Measurements from ENCODE around the gene DNAH8.

DNAH8 gene

DNA sequence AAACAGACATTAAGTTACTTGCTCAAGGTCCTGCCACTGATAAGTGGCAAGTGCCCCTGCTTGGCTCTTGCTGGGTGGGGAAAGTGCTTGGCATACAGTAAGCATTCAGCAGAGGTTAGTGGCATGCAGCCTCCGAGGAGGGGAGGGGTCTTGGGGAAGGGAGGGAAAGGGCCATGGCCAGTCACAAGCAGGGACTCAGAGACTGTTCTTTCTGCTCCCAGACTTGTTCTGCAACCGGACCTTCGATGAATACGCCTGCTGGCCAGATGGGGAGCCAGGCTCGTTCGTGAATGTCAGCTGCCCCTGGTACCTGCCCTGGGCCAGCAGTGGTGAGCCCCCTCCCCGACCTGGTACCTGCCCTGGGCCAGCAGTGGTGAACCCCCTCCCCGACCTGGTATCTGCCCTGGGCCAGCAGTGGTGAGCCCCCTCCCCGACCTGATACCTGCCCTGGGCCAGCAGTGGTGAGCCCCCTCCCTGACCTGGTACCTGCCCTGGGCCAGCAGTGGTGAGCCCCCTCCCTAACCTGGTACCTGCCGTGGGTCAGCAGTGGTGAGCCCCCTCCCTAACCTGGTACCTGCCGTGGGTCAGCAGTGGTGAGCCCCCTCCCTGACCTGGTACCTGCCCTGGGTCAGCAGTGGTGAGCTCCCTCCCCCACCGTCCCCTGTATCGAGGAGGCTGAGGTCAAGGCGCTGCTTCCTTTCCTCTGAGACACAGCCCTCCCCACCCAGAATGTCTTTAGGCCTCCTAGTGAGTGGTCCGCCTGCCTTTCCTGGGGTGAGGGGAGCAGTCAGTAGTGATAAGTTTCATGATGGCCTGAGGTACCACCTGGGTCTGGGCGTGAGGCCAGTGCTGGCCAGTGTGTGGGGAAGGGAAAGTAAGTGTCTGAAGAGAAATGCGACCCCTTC, 342.4 kb downstream of the DNAH8 start:
- DNase-seq = no peak

DNA sequence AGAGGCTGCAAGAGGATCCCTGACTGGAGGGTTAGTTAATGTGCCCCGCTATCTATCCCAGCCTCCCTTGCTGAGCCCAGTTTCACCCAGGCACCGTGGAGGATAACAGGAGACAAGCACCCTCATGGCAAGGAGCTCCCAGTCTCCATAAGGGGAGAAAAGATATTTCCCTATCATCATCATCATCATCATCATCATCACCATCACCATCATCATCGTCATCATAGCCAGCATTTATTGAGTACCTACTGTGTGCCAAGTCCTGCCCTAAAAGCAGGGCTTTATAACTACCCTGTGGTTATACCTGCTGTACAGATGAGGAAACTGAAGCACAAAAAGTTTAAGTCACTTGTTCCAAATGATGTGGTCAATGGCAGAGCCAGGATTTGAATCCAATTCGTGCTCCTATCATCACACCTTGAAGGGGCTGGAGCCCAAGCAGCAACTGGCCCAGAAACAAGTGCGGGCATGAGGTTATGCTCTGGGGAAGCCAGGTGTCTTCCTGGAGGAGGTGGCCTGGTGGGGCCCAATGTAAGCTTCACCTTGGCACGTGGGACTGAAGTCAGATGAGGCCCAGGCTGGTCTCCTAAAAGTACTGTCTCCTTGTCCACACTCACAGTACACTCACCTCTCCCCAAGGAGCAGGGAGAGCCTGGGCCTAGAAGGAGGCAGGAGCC, 343.5 kb downstream of the DNAH8 start:
- no peak for DNase-seq

DNA sequence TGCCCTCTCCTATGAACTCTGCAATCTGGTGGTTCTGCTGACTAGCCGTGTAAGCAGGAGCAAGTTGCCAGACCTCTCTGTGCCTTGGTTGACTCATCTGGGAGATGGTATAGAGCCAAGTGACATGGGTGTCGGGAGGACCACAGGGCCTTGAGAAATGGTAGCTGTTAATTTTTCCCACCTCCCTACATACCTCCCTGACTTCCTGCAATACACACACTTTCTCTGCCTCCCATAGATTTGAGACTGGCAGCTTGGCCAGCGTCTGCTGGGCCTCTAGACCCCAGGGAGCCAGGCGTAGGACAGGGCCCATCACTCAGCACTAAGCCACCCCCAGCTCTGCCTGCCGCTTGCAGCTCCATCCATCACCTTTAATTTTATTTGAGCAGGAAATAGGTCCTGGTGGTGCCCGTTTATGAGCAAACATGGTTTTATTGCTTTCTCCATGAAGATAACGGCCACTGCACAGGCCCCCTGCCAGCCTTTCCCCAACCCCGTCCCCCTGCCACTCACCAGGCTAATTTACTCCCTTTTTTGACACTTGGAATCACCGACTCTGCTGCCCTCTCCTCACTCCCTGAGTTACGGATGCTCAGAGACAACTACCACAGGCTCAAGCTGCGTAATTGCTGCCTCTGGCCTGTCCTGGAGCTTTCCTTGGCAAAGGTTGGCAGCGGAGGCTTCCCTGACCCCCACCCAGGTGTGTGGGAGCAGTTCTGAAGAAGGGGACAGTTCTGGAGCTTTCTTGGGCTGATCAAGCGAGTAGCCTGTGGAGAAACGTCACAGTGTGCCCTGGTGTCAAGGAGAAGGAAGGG, 344.6 kb downstream of the DNAH8 start:
- DNase-seq = no peak

DNA sequence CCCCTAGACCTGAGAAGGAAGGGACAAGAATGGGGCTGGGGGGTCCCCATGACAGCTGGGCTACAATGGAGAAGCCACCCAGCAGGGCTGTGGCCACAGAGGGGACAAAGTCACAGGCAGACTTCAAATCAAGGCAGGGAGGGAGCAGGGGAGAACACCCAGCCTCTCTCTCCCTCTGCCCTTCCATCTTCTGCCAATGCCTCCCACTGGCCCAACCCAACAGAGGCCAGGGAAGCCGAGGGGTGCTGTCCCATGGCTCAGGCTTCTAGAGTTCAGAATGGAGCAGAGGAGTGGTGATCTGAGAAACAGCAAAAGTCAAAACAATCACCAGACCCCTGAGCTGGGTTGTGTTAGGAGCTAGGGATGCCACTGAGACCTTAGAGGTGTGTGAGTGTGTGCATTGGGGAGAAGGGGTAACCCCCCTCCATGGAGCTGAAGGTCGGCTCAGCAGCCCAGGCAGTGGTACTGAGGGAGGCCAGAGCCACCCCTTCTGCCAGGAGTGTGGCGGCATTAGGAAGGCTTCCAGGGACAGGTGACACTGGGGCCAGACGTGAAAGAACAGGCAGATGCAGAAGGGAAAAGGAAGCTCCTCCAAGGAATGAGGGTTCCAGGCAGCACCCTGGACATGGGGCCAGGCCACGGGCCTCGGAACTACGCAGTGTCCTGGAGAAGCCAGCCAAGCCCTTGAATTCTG, 345.5 kb downstream of the DNAH8 start:
- no peak for DNase-seq

DNA sequence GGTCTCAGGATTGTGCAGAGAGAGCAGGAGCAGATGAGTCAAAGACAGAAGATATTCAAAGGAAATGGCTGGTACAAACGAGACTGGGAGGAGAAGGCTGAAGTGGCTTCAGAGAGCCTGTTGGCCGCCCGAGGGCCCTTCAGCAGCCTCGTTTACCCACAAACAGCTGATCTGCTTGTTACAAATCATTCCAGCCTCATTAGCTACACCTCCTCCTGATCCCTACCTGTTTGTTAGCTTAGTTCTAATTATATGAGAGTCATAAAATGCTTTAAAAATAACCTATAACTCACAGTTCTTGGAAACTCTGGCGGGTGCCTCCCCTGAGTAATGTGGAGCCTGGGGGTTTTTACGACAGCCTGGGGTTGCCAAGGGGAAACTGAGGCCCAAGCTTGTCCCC, 346.1 kb downstream of the DNAH8 start:
- DNase-seq = no peak

DNA sequence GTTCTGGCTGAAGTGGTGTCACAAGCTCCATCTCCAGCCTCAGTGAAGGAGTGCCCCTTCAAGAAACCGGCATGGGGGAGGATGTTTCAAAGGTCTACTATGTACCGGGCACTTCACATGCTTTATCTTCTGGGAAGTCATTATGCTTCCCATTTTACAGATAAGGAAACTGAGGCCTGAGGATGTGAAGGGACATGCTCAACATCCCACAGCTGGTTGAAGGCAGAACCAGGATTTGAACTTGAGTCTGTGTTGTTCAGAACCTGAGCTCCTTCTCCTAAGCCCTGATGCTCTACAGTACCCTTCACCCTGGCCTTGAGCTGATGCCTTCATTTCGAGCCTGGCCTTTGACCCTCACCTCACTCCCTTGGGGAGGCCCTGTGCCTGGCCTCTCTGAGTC, 346.5 kb downstream of the DNAH8 start:
- DNase-seq = no peak

DNA sequence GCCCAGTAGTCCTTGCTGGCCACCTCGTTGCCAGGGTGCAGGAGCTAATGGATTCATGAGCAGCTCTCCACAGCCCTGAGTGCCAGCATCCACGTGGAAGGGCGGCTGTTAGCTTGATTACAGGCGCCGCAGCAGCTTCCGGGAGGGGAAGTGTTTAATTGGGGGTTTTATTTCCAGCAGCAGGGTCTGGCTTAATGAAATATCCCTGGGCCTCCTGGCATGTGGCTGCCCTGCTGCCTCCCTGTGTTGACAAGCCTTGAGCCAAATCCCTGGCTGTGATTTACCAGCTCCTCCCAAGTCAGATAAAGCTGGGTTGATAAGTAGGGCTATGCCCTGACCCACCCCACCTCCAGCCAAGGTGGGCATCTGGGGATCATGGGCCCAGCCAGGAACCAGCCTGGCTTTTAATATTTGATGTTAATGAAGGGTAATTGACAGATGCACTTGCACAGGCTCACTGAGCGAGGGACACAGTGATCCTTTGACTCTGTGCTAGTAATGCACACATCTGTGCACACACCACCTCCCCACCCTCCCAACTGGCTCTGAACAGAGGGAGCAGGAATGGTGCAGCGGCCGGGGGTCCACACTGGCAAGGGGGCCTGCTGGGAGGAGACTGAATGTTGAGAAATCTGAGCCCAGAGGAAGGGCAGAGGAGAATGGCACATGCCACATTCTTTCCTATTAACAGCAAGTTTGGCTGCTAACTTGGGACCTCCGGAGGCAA, 347.1 kb downstream of the DNAH8 start:
- no peak for DNase-seq

DNA sequence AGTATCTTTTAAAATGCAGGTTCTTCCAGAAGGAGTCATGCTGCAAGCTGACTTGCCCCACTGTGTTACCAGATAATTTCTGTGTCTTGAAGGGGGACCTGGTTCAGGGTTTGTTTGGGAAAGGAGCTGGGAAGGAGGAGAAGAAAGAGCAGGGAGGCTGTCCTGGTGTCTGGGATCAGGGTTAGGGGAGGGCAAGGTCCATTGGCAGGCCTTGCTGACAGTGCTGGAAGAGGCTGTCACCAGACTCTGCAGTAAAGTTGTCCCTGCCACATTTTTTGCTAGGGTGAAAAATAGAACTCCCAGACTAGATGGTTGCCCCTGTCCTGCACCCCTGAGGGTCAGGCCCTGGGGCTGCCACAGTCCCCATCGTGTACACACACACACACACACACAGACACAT, 348.4 kb downstream of the DNAH8 start:
- DNase-seq = no peak

DNA sequence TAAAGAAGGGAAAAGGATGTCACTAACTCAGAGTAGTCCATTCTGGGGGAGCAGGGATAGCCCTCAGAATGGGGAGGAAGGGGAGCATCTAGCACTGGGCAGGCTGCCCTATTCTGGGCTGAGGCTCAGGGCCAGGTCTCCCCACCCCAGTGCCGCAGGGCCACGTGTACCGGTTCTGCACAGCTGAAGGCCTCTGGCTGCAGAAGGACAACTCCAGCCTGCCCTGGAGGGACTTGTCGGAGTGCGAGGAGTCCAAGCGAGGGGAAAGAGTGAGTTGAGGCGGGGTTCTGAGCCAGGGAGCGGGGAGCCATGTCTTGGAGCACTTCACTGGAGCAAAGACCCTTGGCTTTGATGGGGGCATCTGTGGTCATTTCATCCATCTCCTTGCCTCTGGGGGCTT, 350.4 kb downstream of the DNAH8 start:
- DNase-seq = no peak

DNA sequence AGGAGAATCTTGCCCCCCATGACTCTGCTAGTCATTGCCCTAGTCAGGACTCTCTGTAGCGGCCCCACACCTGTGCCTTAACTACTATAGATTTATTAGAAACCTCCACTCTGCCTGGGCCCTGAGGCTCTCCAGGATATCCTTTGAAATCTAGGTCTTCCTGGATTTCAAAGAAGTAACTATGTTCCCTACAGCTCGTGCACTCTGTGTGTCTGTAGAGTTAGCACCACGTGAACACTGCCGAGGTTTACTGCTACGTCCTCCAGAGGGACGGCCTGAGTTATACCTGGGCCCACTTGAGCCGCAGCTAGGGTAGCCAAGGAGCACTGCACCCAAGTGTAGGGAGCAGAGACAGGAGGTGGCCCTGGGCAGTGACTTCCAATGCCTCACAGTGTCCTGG, 353.3 kb downstream of the DNAH8 start:
- no peak for DNase-seq

DNA sequence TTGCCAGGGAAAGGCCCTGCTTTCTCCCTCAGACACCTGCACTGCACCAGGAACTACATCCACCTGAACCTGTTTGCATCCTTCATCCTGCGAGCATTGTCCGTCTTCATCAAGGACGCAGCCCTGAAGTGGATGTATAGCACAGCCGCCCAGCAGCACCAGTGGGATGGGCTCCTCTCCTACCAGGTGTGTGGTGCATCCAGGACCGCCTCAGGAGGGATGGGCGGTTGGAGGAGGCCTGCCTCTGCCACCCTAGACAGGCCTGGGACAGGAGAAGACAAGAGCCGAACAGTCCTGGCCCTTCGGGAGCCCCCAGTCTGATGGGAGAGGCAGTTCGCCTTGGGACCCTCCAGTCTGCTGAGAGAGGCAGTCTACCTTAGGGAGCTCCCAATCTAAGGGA, 357.7 kb downstream of the DNAH8 start:
- no peak for DNase-seq

DNA sequence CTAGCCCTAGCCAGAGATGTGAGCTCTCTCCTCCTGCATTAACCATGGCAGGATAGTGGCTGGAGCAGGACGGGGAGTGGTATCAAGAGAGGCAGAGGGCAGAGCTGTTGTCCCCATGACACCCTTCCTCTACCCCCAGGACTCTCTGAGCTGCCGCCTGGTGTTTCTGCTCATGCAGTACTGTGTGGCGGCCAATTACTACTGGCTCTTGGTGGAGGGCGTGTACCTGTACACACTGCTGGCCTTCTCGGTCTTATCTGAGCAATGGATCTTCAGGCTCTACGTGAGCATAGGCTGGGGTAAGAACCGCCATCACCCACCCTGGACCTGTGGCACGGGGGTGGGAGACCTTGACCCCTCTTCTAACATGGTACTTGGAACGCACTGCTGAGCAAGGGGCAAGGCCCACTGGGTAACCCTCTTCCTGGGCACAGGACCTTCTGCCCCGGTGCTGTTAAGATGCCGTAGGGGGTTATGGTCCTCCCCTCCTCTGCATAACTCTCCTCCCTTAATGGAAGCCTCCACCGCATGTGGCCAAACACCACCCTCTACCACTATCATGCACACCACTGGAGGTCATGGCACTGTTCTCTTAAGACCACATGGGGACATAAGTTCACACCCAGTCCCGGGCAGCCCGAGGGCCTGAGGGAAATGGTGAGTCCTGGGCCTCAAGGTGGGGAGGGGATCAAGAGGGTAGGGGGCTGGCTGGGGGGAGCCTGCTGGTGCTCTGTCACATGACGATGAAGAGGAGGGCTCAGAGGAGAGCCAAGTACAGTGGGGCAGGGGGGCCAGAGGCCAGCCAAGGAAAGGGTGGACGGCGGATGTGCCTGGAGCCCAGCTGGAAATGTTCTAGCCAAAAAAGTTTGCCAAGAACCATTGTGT, 358.6 kb downstream of the DNAH8 start:
- no peak for DNase-seq

DNA sequence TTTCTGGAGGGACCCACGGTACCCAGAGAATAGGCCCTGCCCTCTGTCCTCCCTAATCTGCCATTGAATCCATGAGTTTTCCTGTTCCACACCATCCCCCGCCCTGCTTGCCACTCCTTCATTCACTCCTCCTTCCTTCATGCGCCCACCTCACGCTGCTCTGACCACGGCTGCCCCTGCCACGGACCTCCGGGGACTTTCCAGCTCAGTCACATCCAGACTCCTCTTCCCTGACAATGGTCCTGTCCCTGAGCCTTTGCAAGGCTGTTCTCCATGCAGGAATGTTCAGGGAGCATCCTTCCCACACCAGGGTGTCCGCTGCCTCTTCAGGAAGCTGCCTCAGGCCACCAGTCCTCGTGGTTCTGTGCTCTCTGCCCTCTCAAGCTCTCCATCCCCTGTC, 359.4 kb downstream of the DNAH8 start:
- DNase-seq = no peak

DNA sequence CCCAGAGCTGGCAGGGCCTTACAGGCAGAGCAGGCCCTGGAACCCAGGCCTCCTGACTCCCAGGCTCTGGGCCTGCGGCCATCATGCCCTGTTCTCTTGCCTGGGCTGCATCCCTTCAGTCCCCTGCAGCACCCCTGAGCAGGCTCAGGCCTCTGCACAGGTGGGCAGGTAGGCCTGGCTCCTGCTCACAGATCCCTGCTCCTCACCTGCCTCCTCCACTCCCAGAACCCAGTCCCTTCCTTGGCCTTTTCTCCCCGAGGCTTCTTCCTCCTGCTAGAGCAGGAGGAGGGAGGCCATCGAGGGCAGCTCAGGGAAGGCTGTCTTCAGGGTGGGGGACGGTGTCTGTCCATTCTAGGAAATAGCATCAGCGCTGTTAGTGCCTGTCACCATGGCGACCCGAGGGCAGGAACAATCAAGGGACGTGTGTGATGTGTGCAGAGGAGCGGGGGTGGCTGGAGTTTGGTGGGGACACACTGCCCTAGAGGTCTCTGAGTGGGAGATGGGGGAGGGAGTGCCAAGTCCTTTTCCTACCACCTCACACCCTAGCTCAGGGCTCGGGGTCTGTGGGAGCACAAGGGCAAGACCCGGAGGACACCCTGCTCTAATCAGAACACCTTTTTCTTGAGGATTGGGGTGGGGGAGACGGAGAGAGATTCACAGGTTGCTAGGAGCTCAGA, 360.0 kb downstream of the DNAH8 start:
- DNase-seq = no peak

DNA sequence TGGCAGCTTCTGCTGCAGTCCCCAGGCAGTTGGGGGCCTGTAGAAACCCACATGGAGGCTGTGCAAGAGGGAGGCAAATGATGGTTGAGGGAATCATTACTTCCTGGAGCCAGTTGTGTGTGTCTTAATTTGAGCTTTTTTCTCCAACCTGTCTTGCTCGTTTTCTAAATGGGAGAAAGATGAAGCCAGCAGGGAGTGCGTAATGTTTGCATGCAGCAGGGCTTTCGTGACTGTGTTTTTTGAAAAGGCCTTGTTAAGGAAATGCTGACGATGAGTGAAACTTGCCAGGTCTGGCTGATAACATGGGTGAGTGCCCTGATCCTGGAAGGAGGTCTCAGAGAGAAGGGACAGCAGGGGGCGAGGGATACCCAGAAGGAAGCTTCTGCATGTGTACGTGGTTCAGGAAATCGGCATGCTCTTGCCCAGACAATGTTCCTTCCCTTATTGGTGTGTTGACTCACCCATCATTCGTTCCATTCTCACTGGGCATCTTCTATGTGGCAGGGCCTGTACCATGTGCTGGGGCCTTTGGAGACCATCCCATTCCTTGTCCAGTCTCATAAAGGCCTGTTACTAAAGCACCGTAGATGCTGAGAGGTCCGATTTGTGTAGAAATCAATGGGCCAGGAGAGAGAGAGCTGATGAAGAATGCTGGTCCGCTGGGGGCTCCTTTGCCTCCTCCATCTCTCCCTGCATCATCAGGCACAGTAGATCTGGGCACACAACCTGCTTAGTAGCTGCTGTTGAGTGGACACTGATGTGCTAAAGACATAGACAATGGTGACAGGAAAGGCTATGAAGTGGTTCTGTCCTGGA, 360.9 kb downstream of the DNAH8 start:
- DNase-seq = no peak

DNA sequence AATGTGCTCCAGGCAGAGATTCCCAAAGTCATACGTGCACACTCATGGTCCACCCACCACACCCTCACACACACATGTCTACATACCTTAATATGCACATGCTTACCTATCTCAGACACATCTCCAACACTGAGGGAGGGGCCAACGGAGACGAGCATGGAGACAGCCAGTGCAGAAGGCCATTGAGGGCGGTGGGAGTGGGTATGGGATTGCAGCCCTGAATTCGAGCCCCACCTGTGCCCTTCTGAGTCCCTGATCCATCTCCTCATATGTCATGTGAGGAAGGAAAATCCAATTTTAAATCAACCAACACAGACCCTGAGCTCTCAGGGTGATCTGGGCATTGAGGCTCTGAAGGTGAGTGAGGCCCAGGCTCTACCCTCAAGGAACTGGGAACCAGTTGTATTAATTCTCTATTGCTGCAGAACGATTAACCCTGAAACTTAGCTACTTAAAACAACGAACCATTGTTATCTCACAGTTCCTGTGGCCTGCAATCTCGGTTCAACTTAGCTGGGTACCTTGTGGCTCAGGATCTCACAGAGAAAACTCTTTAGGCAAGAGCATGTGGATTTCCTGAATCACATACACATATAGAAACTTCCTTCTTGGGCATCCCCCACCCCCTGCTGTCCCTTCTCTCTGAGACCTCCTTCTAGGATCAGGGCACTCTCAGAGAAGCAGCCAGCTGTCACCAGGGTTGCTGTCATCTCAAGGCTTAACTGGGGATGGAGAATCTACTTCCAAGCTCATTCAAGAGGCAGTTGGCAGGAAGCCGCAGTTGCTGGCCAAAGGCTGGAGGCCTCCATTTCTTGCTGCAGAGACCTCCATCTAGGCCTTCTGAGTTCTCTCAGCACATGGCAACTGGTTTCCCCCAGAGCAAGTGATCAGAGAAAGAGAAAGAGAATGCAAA, 361.8 kb downstream of the DNAH8 start:
- no peak for DNase-seq

DNA sequence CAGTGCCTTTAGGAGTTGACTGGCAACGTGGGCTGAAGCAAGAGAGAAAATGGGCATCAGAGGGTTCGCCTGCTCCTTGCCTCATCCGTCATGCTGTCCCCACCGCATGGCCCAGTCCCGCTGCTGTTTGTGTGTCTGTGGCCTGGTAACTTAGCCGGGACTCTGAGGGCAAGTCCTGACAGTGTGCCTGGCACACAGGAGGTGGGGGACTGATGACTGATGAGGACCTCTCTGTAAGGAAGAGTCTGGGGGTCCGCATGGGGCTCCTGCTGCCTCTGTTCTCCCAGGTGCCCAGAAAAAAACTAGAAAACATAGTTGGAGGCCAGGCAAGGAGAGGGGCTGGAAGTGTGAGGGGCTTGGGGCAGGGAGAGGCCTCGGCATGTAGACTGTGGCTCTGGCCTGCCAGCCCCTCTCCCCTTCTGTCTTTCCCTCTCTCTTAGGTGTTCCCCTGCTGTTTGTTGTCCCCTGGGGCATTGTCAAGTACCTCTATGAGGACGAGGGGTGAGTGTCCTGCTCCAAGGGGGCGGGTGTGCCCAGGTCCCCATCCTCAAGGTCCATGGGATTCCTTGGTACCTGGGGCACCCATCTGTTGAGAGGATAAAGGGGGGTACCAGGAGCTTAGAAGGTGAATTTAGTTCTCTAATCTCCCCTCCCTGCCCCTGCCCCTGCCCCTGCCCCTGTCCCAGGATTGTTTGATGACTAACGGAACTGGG, 362.9 kb downstream of the DNAH8 start:
- DNase-seq = no peak

DNA sequence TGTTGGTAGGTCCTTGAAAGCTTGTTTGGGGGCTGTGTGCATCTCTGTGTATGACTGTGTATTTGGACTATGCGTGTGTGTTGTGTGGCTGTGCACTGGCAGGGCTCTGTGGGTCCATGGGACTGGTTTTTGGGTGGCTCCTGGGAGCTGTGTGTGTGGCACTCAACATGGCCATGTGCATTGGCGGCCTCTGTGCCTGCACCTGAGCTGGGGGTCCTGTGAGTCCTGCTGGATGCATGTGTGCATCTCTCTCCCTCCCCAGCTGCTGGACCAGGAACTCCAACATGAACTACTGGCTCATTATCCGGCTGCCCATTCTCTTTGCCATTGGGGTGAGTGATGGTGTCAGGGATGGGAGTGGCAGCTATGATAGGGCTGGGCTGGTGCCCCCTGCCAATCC, 363.6 kb downstream of the DNAH8 start:
- DNase-seq = no peak
